Right cardiac atrium (tissue), 5 donors: ENCODE data around the gene CAMK2B. TPM values are rescaled to one million over a fixed set of nuclear protein-coding genes. Genes with fewer than 3 reads are reported as not detected.

Experiments
- ATAC-seq, 2 donors: fragments of 200-7000 bp; cut with Tn5 transposase; one replicate each; pipeline versions ENCODE4 v1.8.0 to v1.9.1; 2020; ENCODE audit warnings: moderate library complexity in 2 of 2, mild to moderate bottlenecking in 1 of 2
- DNase-seq, 3 donors: peaks; one replicate each; pipeline ENCODE4 v3.0.0-alpha.2; 2020
- H3K27ac ChIP-seq: one replicate; pipeline ENCODE4 v1.5.1; 2013; ENCODE audit warnings: mild to moderate bottlenecking, low read length, control low read depth, moderate library complexity
- H3K27me3 ChIP-seq: one replicate; pipeline ENCODE4 v1.6.1; 2013; ENCODE audit not compliant: control insufficient read depth, insufficient read depth
- H3K4me1 ChIP-seq: one replicate; pipeline ENCODE4 v1.6.1; 2013; ENCODE audit warnings: low read length; ENCODE audit not compliant: control insufficient read depth, insufficient read depth
- H3K4me3 ChIP-seq: one replicate; pipeline ENCODE4 v1.5.1; 2013; ENCODE audit warnings: low read length, control low read depth
- H3K9me3 ChIP-seq: one replicate; pipeline ENCODE4 v1.6.1; 2013; ENCODE audit warnings: low read length; ENCODE audit not compliant: control insufficient read depth
- WGBS: extraction: QIAGEN DNeasy Blood & Tissue Kit; methylation state at CpG from one replicate; pipeline ENCODE4 v1.1.7; 2013; 5-methylcytosine and 5-hydroxymethylcytosine counted together
- intact Hi-C, 4 donors: fragments of 100-400 bp; cut with DNase I; formaldehyde crosslinking; loops; one replicate each; pipeline versions ENCODE4 v1.11.0 to v1.14.0; 2022 to 2023
- polyA plus RNA-seq: library from polyadenylated mRNA; stranded (reverse); fragments of 200-250 nt; gene quantifications from one replicate; pipeline ENCODE4 v1.2.3, GENCODE V29; 2013
- total RNA-seq, 4 donors: library from RNA; stranded (reverse); fragmentation: NEBNext Ultra II Directional; extraction: Animal tissue kit (Norgen Biotek cat#: 25700); gene quantifications; one replicate each; pipeline ENCODE4 v1.2.1, GENCODE V29; 2021
- donor health status: healthy with polysubstance abuse.
- donor health status: DM: no; HTN: yes; CAD: no.
- donor health status: DM: no; HTN: no; CAD: no.
- donor health status: DM: no; HTN: yes; CAD: no; lungs with severe emphysema.
- donor health status: DM: yes; HTN: yes; CAD: no.

CAMK2B gene
- total and polyA plus RNA-seq, 5 donors: 79.7 to 134 (median 105) TPM

- peak; percentile 36 to 37 for ATAC-seq
Observed at GRCh38 chr7:44348300-44348699, 22.9 kb upstream of the CAMK2B start.

GRCh38 chr7:44347546-44348114 is 22.2 kb upstream of the CAMK2B start:
- DNase-seq: peak in 2 of 3 donors; percentile 73 to 75
- Histone ChIP-seq H3K4me1 (peaks cover 4% of the 10 kb centered on the region), H3K27ac (peak overlapping the region; percentile 73), H3K9me3 (no peaks in the 10 kb centered on the region), H3K27me3 (no peaks in the 10 kb centered on the region), H3K4me3 (no peak overlapping the region)
- intact Hi-C loops: no loop called here
- ATAC-seq: peak; percentile 51 to 75

More at GRCh38 chr7:44348300-44348699, 22.9 kb upstream of the CAMK2B start:
- no peak overlapping the region for H3K4me3 ChIP-seq
- no peaks in the 10 kb centered on the region for H3K9me3 ChIP-seq
- H3K4me1 ChIP-seq: peaks cover 4% of the 10 kb centered on the region
- H3K27me3 ChIP-seq: no peaks in the 10 kb centered on the region
- no peak overlapping the region for H3K27ac ChIP-seq
- WGBS: 79% methylated on average over 2 of the region's 2 CpGs
- intact Hi-C loops: no loop called here
- DNase-seq: no peak

GRCh38 chr7:44346063-44346462 is 20.7 kb upstream of the CAMK2B start:
- ATAC-seq (no peak), DNase-seq (no peak)
- Histone ChIP-seq H3K4me1 (peaks cover 4% of the 10 kb centered on the region), H3K27me3 (no peaks in the 10 kb centered on the region), H3K4me3 (no peak overlapping the region), H3K27ac (no peak overlapping the region), H3K9me3 (no peaks in the 10 kb centered on the region)
- intact Hi-C loops: no loop called here
- whole genome bisulfite sequencing: 90% methylated on average over 2 of the region's 2 CpGs

GRCh38 chr7:44341401-44341800 is 16.0 kb upstream of the CAMK2B start:
- no peak overlapping the region for H3K4me3 ChIP-seq
- 80% methylated on average over 3 of the region's 3 CpGs for WGBS
- H3K9me3 ChIP-seq: no peaks in the 10 kb centered on the region
- H3K4me1 ChIP-seq: no peaks in the 10 kb centered on the region
- H3K27ac ChIP-seq: no peak overlapping the region
- no peaks in the 10 kb centered on the region for H3K27me3 ChIP-seq
- intact Hi-C loops: no loop called here
- no peak for ATAC-seq
- DNase-seq: no peak

GRCh38 chr7:44338600-44338999 is 13.2 kb upstream of the CAMK2B start:
- intact Hi-C loops: no loop called here
- H3K9me3 ChIP-seq: no peaks in the 10 kb centered on the region
- H3K27me3 ChIP-seq: no peaks in the 10 kb centered on the region
- 76% methylated on average over 3 of the region's 3 CpGs for WGBS
- ATAC-seq (no peak), DNase-seq (no peak)
- no peak overlapping the region for H3K27ac ChIP-seq
- no peak overlapping the region for H3K4me3 ChIP-seq
- H3K4me1 ChIP-seq: no peaks in the 10 kb centered on the region

GRCh38 chr7:44336491-44336890 is 11.1 kb upstream of the CAMK2B start:
- no peak for DNase-seq
- Histone ChIP-seq H3K4me1 (no peaks in the 10 kb centered on the region), H3K27ac (no peak overlapping the region), H3K27me3 (no peaks in the 10 kb centered on the region), H3K4me3 (no peak overlapping the region), H3K9me3 (no peaks in the 10 kb centered on the region)
- ATAC-seq: no peak
- intact Hi-C loops: no loop called here
- 93% methylated on average over 11 of the region's 11 CpGs for WGBS

GRCh38 chr7:44335184-44335583 is 9.8 kb upstream of the CAMK2B start:
- 94% methylated on average over 4 of the region's 4 CpGs for WGBS
- DNase-seq: no peak
- no peaks in the 10 kb centered on the region for H3K27me3 ChIP-seq
- no peaks in the 10 kb centered on the region for H3K9me3 ChIP-seq
- H3K4me1 ChIP-seq: no peaks in the 10 kb centered on the region
- no peak overlapping the region for H3K4me3 ChIP-seq
- H3K27ac ChIP-seq: no peak overlapping the region
- intact Hi-C loops: no loop called here
- ATAC-seq: peak in 1 of 2 donors; percentile 18

- Histone ChIP-seq H3K27me3 (no peaks in the 10 kb centered on the region), H3K9me3 (no peaks in the 10 kb centered on the region), H3K4me3 (no peak overlapping the region), H3K4me1 (no peaks in the 10 kb centered on the region), H3K27ac (no peak overlapping the region)
- WGBS: 83% methylated on average over 11 of the region's 11 CpGs
- intact Hi-C loops: no loop called here
- ATAC-seq (peak; percentile 8 to 10), DNase-seq (peak in 1 of 3 donors; percentile 36)
Observed at GRCh38 chr7:44334734-44335097, 9.3 kb upstream of the CAMK2B start.

- intact Hi-C loops: no loop called here
- peak; percentile 57 to 67 for ATAC-seq
- 38% methylated on average over 19 of the region's 19 CpGs for WGBS
- no peaks in the 10 kb centered on the region for H3K4me1 ChIP-seq
- peak overlapping the region; percentile 62 for H3K27ac ChIP-seq
- no peak overlapping the region for H3K4me3 ChIP-seq
- H3K9me3 ChIP-seq: no peaks in the 10 kb centered on the region
- H3K27me3 ChIP-seq: no peaks in the 10 kb centered on the region
- peak in 1 of 3 donors; percentile 67 for DNase-seq
Observed at GRCh38 chr7:44333911-44334733, 8.7 kb upstream of the CAMK2B start.

- 34% methylated on average over 5 of the region's 5 CpGs for WGBS
- Histone ChIP-seq H3K27ac (no peak overlapping the region), H3K9me3 (no peaks in the 10 kb centered on the region), H3K4me1 (no peaks in the 10 kb centered on the region), H3K4me3 (no peak overlapping the region), H3K27me3 (no peaks in the 10 kb centered on the region)
- DNase-seq: no peak
- ATAC-seq: peak in 1 of 2 donors; percentile 28
- intact Hi-C loops: no loop called here
Observed at GRCh38 chr7:44331682-44332081, 6.3 kb upstream of the CAMK2B start.

- ATAC-seq: peak in 1 of 2 donors; percentile 24
- WGBS: 57% methylated on average over 6 of the region's 6 CpGs
- no peaks in the 10 kb centered on the region for H3K4me1 ChIP-seq
- intact Hi-C loops: no loop called here
- DNase-seq: peak in 1 of 3 donors; percentile 48
- H3K9me3 ChIP-seq: no peaks in the 10 kb centered on the region
- no peak overlapping the region for H3K27ac ChIP-seq
- no peaks in the 10 kb centered on the region for H3K27me3 ChIP-seq
- no peak overlapping the region for H3K4me3 ChIP-seq
Observed at GRCh38 chr7:44330331-44330730, 4.9 kb upstream of the CAMK2B start.
